HEK293T (cell line): ENCODE data around the gene USP22.

Experiments used
- BHLHE40 ChIP-seq: fragments of 450-650 bp; IDR thresholded peaks from 2 replicates; pipeline ENCODE4 v1.6.1; 2016; ENCODE audit warnings: mild to moderate bottlenecking, moderate library complexity, borderline replicate concordance
- FOXA1 ChIP-seq: fragments of 450-650 bp; IDR thresholded peaks from 2 replicates; pipeline ENCODE4 v1.6.1; 2016; ENCODE audit warnings: mild to moderate bottlenecking
- FOXM1 ChIP-seq: fragments of 450-650 bp; IDR thresholded peaks from 2 replicates; pipeline ENCODE4 v1.6.1; 2017; ENCODE audit warnings: mild to moderate bottlenecking, borderline replicate concordance
- PKNOX1 ChIP-seq: fragments of 450-650 bp; IDR thresholded peaks from 2 replicates; pipeline ENCODE4 v1.6.1; 2016
- TARDBP ChIP-seq: fragments of 450-650 bp; IDR thresholded peaks from 2 replicates; pipeline ENCODE4 v1.6.1; 2016

GRCh38 chr17:20988001-20988636 lies 54.7 kb downstream of the USP22 start:
- TF ChIP-seq FOXA1 (no peak), BHLHE40 (no peak), TARDBP (no peak), FOXM1 (no peak), PKNOX1 (no peak)
